ENCODE measurements around the gene MACROD1. TPM values are rescaled to one million over a fixed set of nuclear protein-coding genes. Genes with fewer than 3 reads are reported as not detected.

The MACROD1 gene
- total and polyA plus RNA-seq, 2 of the 13 experiments (the other 11 are each of a cell fraction or from before 2014, with no cell fraction given) = 23.1 to 34.5 TPM

GRCh38 chr11:64098318-64098831, 67.5 kb downstream of the MACROD1 start (continued):
- TF ChIP-seq DZIP1 (CRISPR knock-in tag; IDR thresholded peaks at IDR 0.05) (no peak), GLI4 (CRISPR knock-in tag; IDR thresholded peaks at IDR 0.05; ENCODE audit: borderline replicate concordance) (no peak), HNF1A (IDR thresholded peaks at IDR 0.05; ENCODE audit: low read depth) (no peak), HNF1A (CRISPR knock-in tag; IDR thresholded peaks at IDR 0.05; ENCODE audit: borderline replicate concordance) (0 out of 2 replicates have a peak, but pooled peaks have one; percentile 40), BORCS8-MEF2B (CRISPR knock-in tag; IDR thresholded peaks at IDR 0.05) (no peak), ZNF552 (CRISPR knock-in tag; IDR thresholded peaks at IDR 0.05; ENCODE audit: borderline replicate concordance) (no peak), ZNF780A (CRISPR knock-in tag; IDR thresholded peaks at IDR 0.05) (no peak), NKX3-1 (CRISPR knock-in tag; IDR thresholded peaks at IDR 0.05) (no peak), FOSL2 (CRISPR knock-in tag; IDR thresholded peaks at IDR 0.05) (no peak), NR3C1 (CRISPR knock-in tag; IDR thresholded peaks at IDR 0.05) (no peak), ELF1 (CRISPR knock-in tag; IDR thresholded peaks at IDR 0.05) (no peak), STAT6 (CRISPR knock-in tag; IDR thresholded peaks at IDR 0.05; ENCODE audit: borderline replicate concordance) (no peak), ZNF691 (CRISPR knock-in tag; IDR thresholded peaks at IDR 0.05; ENCODE audit: borderline replicate concordance, low read depth) (no peak), MAZ (IDR thresholded peaks at IDR 0.05; ENCODE audit: borderline replicate concordance, low read depth, low read length) (no peak), MAZ (CRISPR knock-in tag; IDR thresholded peaks at IDR 0.05; ENCODE audit: low read depth) (no peak), CBX2 (IDR thresholded peaks at IDR 0.05; ENCODE audit: low read depth, low read length) (no peak), CBX2 (CRISPR knock-in tag; IDR thresholded peaks at IDR 0.05; ENCODE audit: low read depth) (no peak), AKAP8 (CRISPR knock-in tag; IDR thresholded peaks at IDR 0.05) (no peak; the same call in 1 of the 2 replicates), TERF1 (CRISPR knock-in tag; IDR thresholded peaks at IDR 0.05) (no peak)

All from HepG2 (cell line).